SHP77 (cell line): Measurements from ENCODE around the gene SRGN.
A peak's percentile ranks its signal among the peaks of the same experiment; 100 is the strongest.

ENCODE experiments used
- DNase-seq, 2 experiments: peaks; one replicate each; lab custom pipeline; 2025; lab: John Stamatoyannopoulos, UW

The SRGN gene

GRCh38 chr10:69061305-69062161 is 26.4 kb upstream of the SRGN start:
- peak in 1 of 2 experiments; percentile 2 for DNase-seq

DNA sequence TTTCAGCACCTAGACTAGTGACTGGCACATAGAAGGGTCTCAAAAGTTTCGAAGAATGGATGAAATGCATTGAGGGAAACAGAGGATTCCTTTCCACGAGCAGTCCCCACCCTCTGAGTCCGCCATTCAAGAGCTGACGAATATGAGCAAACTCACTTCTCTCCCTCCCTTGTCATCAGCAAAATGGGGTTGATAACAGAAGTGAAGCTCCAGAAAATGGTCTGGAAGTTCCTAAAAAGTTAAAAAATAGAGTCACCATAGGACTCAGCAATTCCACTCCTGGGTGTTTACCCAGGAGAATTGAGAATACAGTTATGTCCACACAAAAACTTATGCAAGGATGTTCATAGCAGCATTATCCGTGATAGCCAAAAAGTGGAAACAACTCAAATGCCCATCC is 25.0 kb upstream of the SRGN start:
- DNase-seq, result no peak

DNA sequence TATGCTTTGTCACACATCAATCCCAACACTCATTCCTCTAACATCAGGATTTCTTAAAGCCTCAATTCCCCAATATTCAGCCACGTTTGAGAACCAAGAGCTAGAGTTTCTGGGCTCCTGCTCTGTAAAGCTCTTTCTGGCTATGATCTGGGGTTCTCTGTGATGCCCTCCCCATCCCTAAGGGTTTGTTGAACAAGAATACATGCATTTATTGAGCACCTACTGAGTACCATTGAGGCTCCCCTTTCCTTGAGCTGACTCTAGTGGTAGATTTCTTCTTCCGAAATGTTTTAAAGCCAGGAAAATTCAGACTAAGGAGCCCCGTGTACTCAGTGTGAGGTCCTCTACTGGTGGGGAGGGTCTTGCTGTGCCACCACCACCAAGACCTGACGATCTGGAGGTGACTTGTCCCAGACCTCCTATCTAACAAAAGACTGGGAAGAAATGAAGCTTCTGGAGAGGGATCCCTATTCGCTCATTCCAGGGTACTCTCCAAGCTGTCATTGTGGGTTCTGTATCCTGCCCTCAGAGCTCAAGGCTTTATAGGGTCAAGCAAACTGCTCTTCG is 23.1 kb upstream of the SRGN start:
- no peak for DNase-seq

DNA sequence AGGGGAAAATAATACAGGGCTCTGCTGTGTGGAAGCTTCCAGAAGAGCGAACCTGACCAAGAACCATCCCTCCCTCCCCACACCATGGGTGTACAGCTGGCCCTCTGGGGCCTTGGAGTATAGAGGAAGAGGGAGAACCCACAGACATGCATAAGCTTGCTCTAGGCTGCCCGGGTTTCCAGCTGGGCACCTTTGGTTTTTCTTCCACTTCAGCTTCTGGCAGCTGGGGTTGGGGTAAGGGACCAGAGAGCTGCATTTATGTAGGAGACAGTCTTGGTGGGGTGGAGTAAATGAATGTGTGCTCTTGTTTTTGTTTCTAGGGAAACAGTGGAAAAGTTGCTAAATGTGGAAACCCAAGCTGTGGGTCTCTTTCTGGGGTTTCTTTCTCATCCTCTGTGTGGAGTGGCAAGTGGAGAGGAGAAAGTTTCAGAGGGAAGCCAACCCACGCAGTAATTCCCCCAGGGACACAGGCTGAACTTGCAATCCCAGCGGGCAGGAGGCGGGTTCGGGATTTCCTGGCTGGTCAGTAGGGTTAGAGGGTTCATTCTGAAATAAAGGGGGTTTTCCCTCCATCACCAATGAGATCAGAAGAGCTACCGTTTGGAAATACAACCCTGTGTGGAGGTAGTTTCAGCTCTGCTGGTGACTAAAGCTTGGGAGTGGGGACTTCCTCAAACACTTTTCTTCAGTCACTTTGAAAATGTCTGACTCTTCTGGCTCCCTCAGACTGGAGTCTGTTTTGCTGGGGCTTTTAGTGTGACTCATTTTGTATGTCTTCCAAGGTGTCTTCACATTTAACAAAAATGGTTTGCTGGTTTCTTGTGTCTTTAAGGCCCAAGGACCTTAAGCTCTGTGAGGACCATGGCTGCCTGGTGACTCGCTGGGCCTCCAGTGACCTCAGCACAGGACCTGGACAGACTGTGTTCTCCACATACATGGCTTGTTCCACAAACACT is 22.2 kb upstream of the SRGN start:
- DNase-seq, result no peak

DNA sequence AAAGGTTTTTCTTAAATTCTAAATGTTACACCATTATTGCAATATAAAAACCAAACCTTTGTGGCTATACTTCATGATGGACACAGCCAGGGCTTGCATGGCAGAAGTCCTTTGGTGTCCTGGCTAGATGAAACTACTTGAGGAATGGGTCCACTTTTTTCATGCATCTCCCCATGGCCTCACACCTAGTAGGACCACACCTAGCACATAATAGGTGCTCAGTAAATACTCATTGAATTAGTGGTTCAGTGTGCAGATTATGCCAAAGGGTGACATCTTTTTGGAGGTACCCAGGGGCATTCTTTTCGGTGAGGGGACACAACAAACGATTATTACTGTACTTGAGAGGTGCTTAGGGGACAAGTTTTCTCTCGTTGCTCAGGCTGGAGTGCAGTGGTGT is 20.7 kb upstream of the SRGN start:
- DNase-seq, result no peak

DNA sequence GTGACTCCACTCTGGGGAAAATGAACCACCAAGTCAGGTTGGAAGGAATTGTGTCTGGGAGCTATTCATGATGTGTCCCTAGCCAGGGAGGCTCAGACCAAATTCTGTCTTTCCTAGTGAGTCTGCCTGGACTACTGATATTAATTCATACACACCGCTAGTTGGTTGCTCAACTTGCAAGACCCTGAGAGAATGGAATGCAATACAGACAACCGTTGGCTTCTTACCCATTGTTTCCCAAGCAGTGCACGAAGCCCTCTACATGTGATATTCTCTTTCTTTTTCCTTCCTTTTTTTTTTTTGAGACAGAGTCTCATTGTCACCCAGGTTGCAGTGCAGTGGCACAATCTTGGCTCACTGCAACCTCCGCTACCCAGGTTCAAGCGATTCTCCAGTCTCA is 19.4 kb upstream of the SRGN start:
- no peak for DNase-seq

DNA sequence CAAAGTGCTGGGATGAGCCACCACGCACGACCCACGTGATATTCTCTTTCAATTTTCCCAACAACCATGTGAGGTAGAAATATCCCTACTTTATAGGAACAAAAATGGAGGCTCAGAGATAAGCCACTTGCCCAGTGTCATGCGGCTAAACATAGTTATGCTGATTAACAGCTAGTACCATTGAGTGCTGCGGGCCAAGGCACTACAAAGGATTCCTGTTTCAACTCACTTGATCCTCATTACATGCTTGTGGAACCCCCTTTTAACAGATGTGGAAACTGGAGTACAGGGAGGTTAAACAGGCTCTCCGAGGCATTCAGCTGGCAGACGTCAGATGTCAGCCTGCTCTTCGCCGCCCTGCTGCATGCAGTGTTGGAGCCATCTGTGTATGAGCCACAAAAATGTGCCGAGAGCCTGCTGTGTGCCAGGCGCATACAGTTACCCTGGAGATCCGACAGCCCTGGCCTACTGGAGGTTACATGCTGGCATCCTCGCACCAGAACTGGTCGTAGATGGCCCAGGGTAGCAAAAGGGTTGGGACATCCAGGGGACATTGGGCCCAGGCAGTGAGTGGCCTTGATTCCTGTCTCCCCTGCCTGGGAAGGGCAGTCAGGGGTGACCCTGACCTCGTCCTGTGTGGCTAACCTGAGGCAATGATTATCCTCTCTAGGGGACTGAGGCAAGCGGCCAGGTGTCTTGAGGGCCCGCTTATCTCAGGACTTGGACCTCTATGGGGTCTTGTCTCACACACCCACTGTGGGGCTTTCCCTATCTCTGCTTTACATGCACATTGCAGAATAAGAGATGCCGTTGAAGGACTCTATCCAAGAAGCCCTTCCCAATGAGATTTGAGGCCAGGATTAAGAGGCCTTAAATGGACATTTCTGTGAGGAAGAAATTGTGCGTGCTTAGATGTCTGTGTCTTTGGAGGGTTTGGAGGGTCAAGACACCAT is 18.5 kb upstream of the SRGN start:
- DNase-seq, result no peak

DNA sequence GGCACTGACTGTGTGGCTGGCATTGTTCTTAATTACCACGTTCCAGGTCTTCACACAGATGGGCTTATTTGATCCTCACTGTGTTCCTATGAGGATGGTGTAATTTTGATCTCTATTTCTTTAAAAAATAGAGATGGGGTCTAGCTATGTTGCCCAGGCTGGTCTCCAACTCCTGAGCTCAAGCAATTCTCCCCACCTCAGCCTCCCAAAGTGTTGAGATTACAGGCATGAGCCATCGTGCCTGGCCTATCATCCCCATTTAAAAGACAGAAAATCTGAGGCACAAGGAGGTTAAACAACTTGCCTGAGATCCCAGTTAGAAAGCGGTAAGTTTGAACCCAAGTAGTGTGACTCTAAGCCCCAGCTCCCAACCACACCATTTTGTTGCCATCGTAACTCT is 17.0 kb upstream of the SRGN start:
- no peak for DNase-seq

DNA sequence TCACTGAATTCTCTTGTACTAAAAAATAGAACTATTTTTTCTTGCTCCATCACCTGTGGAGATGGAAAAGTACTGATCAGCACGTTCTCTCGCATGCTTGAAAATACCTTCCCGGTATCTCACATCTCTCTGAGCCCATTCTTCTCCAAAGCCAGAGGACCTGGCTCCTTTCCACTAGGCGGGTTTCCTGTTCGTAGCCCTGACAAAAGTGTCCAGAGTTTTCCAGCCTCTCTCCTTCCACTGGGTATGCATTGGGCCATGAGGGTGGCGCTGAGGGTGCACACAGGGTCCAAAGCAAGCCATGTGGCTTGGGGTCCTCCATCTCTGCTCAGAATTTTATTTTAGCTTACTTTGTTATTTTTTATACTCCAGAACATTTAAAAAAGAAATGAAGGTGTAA is 16.3 kb upstream of the SRGN start:
- no peak for DNase-seq

- DNase-seq, result no peak
Measured at GRCh38 chr10:69073026-69073425, 14.9 kb upstream of the SRGN start.

GRCh38 chr10:69073736-69074364 is 14.1 kb upstream of the SRGN start:
- DNase-seq, result no peak

GRCh38 chr10:69074532-69074931 is 13.4 kb upstream of the SRGN start:
- DNase-seq, result no peak

GRCh38 chr10:69075431-69075830 is 12.5 kb upstream of the SRGN start:
- DNase-seq, result no peak

- no peak for DNase-seq
Measured at GRCh38 chr10:69078311-69078710, 9.6 kb upstream of the SRGN start.

GRCh38 chr10:69080226-69080625 is 7.7 kb upstream of the SRGN start:
- DNase-seq, result no peak

DNA sequence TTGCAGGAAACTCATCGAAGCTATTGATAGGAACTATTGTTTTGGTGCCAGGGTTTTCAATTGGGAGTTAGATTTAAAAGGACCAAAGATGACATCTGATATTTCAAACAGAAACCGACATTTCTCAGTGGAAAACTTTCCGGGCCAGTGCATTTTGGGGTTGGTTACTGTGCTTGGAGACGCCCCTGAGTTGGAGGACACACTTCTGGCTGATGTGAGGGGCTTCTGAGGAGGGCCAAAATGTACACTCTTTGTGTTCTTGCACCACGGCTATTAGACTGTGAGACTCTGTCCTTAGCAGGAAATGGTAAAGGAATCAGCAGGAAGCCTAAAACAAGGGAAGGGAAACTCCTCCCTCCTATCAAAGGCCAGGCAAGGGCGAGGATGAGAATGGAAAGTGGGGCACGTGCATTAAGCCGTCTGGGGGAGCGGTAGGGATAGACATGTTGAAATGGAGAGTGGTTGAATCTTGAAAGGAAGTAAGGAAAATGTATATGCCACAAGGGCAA is 1.8 kb upstream of the SRGN start:
- no peak for DNase-seq

DNA sequence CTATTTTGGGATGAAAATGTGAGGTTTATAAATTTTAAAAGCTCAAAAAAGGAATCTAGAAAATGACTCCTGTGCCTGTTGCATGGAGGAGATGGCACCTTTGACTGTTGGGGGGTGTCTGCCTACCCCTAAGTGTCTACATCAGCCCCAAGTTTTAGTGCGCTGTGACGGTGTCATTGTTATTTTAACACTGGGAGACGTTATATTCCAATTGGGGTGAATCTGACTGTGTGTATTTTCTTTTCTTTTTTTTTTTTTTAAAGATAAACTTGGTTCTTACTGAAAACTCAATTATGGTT is 517 bp downstream of the SRGN start:
- no peak for DNase-seq

DNA sequence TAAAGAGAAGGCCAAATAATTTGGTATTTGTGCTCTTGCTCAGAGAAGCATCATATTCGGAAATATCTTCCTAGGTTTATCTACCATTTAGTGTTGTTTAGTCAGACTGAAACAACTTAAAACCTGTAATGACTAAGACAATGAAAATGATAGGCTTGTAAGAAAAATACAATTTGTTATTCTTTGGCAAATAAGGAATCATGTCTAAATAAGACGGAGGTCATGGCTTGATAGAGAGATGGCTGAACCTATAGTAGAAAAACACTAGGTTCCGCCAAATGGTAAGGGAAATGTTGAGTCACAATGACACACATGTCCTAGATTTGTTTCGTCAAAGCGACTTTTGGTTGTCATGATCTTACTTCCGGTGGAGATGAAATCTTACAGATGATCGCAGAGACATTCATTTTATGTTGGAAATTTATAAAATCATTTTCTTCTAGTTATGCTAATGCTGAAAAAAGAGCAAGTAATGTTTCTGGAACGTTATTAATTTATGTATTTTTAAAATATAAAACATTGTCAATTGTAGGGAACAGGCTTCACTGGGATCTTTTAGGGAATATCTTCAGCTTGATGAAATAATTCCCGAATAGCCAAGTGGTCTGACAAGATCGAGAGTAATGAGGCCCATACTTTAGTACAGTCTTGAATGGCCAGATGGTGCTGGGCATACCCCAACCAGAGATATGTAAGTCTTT is 1.0 kb downstream of the SRGN start:
- no peak for DNase-seq

DNA sequence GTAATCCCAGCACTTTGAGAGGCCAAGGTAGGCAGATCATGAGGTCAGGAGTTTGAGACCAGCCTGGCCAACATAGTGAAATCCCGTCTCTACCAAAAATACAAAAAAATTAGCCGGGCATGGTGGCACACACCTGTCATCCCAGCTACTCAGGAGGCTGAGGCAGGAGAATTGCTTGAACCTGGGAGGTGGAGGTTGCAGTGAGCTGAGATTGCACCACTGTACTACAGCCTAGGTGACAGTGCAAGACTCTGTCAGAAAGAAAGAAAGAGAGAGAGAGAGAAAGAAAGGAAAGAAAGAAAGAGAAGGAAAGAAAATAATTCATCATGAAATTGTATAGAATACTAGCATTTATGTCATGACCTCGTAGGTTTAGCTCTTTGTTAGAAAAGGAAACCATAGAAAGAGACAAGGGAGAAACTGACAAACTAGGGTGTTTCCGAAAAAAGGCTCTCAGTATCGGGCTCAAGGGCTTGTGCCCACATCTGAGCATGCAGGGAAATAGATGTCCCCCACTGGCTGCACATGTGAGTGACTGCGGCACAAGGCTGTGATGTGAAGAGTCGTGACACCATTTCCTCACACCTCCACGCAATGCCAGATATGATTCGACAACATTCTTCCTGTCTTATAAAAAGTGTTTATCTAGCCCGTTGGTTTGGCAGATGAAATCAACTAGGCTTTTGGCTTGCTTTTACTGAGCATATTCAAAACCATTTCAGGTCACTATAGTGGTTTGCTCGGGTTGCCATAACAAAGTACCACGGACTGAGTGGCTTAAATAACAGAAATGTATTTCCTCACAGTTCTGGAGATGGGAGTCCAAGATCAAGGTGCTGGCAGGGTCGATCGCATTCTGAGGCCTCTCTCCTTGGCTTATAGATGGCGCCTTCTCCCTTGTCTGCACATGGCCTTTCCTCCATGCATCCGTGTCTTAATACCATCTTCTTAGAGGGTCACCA is 2.0 kb downstream of the SRGN start:
- DNase-seq, result no peak
